Astrocyte of the hippocampus (primary cell): ENCODE measurements around the gene LCE3E.

Source experiments
- DNase-seq: peaks from one replicate; pipeline ENCODE4 v3.0.0; 2011; ENCODE audit warnings: low read depth, low spot score

Gene LCE3E

GRCh38 chr1:152516082-152516481 is 50.5 kb downstream of the LCE3E start:
- DNase-seq = no peak
